SU-DHL-6 (cell line): Measurements from ENCODE around the gene XPOT.

Experiments used
- H2AFZ ChIP-seq: fragments of 200-600 bp; sonication (generic); 2 replicates; pipeline ENCODE4 v1.6.1; 2014; ENCODE audit warnings: low read depth, mild to moderate bottlenecking, moderate library complexity, mixed read lengths, antibody characterized with exemption, low read length; ENCODE audit not compliant: severe bottlenecking
- H3F3A ChIP-seq: fragments of 200-600 bp; shearing (Covaris generic); 2 replicates; pipeline ENCODE4 v1.6.0; 2016; ENCODE audit warnings: antibody characterized with exemption, mild to moderate bottlenecking; ENCODE audit not compliant: insufficient read depth
- H3K27ac ChIP-seq: fragments of 200-600 bp; sonication (generic); 2 replicates; pipeline ENCODE4 v1.5.1; 2016; ENCODE audit warnings: low read depth, mild to moderate bottlenecking, low read length, moderate library complexity, mixed read lengths
- H3K27me3 ChIP-seq: fragments of 200-600 bp; sonication (generic), shearing (Covaris generic); 2 replicates; pipeline ENCODE4 v1.6.0; 2014; ENCODE audit warnings: mild to moderate bottlenecking, low read length
- H3K36me3 ChIP-seq: fragments of 200-600 bp; sonication (generic); 2 replicates; pipeline ENCODE4 v1.6.1; 2014; ENCODE audit warnings: mild to moderate bottlenecking, low read length, mixed read lengths
- H3K4me2 ChIP-seq: fragments of 300-600, 200-600 bp; shearing (Covaris generic), sonication (generic); 2 replicates; pipeline ENCODE4 v1.6.0; 2014; ENCODE audit warnings: low read length, low read depth, mild to moderate bottlenecking; ENCODE audit not compliant: poor library complexity, severe bottlenecking
- H3K4me3 ChIP-seq: fragments of 200-600 bp; sonication (generic); 2 replicates; pipeline ENCODE4 v1.5.1; 2014; ENCODE audit warnings: antibody characterized with exemption, low read length, mild to moderate bottlenecking, mixed read lengths; ENCODE audit not compliant: insufficient read depth, poor library complexity, severe bottlenecking
- H3K79me2 ChIP-seq: fragments of 200-600 bp; sonication (generic); 2 replicates; pipeline ENCODE4 v1.6.1; 2014; ENCODE audit warnings: mild to moderate bottlenecking, low read length, moderate library complexity; ENCODE audit not compliant: insufficient read depth
- H3K9ac ChIP-seq: fragments of 200-600 bp; sonication (generic); 2 replicates; pipeline ENCODE4 v1.7.0; 2014; ENCODE audit warnings: mild to moderate bottlenecking, low read length
- H3K9me2 ChIP-seq: fragments of 200-600 bp; sonication (generic); replicated peaks from 2 replicates; pipeline ENCODE4 v1.6.1; 2014; ENCODE audit warnings: low read length; ENCODE audit not compliant: insufficient read depth
- H3K9me3 ChIP-seq: fragments of 200-600 bp; sonication (generic); 2 replicates; pipeline ENCODE4 v1.6.1; 2014; ENCODE audit warnings: low read length, mixed read lengths; ENCODE audit not compliant: insufficient read depth
- H4K20me1 ChIP-seq: fragments of 200-600 bp; sonication (generic); 2 replicates; pipeline ENCODE4 v1.6.1; 2014; ENCODE audit warnings: low read depth, mild to moderate bottlenecking, antibody characterized with exemption, low read length, moderate library complexity, mixed read lengths
- EZH2phosphoT487 ChIP-seq: fragments of 200-600 bp; sonication (generic), shearing (Covaris generic); conservative IDR thresholded peaks from 2 replicates; pipeline ENCODE4 v1.6.1; 2018; ENCODE audit warnings: mild to moderate bottlenecking, antibody characterized with exemption, low read length, moderate library complexity, mixed read lengths
- TF ChIP-seq, protein P1 (sequence below): fragments of 200-600 bp; sonication (generic); IDR thresholded peaks from one replicate; pipeline ENCODE4 v1.5.1; 2017; ENCODE audit warnings: antibody characterized with exemption, mild to moderate bottlenecking, low read length, moderate library complexity; ENCODE audit not compliant: insufficient read depth, poor library complexity, severe bottlenecking

The XPOT gene

DNA sequence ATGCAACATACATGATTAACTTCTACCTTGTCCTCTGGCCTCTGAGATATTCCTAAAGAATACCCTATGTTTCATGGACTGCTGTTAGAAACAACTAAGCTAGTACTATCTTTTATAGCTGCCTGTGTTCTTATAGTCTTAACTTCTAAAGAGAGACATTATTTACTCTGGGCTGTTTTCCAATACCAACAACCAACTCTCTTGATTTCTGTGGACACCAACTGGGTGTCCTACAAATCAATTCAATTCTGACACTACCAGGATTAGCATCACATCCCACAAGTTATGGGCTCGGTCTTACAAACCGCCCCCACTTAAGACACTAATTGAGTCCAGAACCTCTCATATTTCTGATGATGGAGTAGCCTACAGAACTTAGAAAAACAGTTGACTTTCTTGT is 8.3 kb downstream of the XPOT start:
- H3K27me3 ChIP-seq = no peaks in the 10 kb centered on the region
- H3K79me2 ChIP-seq = peaks cover 50% of the 10 kb centered on the region
- H3K9me2 ChIP-seq = no peaks in the 10 kb centered on the region
- 0 out of 2 replicates have a peak, but pooled peaks cover 3% of the 10 kb centered on the region for H4K20me1 ChIP-seq
- no peak overlapping the region for H3K4me2 ChIP-seq
- H3K4me3 ChIP-seq = no peak overlapping the region
- no peaks in the 10 kb centered on the region for H3F3A ChIP-seq
- peaks cover 67% of the 10 kb centered on the region for H3K36me3 ChIP-seq
- H3K9me3 ChIP-seq = no peaks in the 10 kb centered on the region
- no peak overlapping the region for H2AFZ ChIP-seq
- TF ChIP-seq, protein P1, sequence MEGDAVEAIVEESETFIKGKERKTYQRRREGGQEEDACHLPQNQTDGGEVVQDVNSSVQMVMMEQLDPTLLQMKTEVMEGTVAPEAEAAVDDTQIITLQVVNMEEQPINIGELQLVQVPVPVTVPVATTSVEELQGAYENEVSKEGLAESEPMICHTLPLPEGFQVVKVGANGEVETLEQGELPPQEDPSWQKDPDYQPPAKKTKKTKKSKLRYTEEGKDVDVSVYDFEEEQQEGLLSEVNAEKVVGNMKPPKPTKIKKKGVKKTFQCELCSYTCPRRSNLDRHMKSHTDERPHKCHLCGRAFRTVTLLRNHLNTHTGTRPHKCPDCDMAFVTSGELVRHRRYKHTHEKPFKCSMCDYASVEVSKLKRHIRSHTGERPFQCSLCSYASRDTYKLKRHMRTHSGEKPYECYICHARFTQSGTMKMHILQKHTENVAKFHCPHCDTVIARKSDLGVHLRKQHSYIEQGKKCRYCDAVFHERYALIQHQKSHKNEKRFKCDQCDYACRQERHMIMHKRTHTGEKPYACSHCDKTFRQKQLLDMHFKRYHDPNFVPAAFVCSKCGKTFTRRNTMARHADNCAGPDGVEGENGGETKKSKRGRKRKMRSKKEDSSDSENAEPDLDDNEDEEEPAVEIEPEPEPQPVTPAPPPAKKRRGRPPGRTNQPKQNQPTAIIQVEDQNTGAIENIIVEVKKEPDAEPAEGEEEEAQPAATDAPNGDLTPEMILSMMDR = no peak
- TF ChIP-seq EZH2phosphoT487 = no peak
- H3K27ac ChIP-seq = no peak overlapping the region
- H3K9ac ChIP-seq = no peak overlapping the region

DNA sequence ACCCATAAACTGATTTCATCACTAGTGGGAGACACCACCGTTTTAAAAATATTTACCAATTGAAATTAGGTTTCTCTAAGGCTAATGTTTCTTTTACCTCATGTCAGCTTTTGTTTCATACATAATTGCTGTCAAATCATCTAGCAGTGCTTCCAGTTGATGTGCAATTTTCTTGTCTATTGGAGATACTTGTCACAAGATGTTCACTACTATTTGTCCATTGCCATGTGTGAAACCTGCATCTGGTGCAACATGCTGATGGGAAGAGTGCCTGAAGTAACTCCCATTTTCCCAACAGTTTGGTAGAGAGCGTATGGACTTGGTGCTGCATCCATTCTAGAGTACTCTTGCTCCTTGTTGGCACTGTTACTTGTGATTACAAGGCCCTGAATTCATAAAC is 9.7 kb downstream of the XPOT start:
- Histone ChIP-seq H3K4me2 (no peak overlapping the region), H3K9ac (no peak overlapping the region), H3K9me2 (no peaks in the 10 kb centered on the region), H3K27me3 (no peaks in the 10 kb centered on the region), H4K20me1 (0 out of 2 replicates have a peak, but pooled peaks cover 3% of the 10 kb centered on the region), H3K9me3 (no peaks in the 10 kb centered on the region), H3K4me3 (no peak overlapping the region), H3K79me2 (peaks cover 36% of the 10 kb centered on the region), H2AFZ (no peak overlapping the region), H3K27ac (no peak overlapping the region), H3K36me3 (peaks cover 80% of the 10 kb centered on the region), H3F3A (no peaks in the 10 kb centered on the region)
- no peak for TF ChIP-seq EZH2phosphoT487
- TF ChIP-seq, protein P1 = no peak

DNA sequence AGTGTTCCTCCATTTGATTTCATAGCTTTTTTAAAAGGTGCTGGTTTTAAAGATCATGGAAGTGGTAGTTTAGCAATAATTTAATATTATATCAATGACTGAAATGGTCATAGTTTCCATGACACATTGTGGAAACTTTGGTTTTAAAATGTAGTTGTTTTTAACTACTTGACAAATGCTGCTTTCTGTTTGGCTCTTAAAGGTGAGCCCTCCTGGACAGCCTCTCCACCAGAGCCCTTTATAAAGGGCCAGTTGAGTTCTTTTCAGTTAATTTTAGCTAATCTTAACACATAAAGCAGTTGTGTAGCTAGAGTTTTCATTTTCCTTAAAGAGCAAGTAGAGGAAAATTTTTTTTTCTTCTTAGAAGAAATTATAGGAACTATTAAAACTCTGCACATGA is 14.0 kb downstream of the XPOT start:
- H3K9me3 ChIP-seq = no peaks in the 10 kb centered on the region
- H3K79me2 ChIP-seq = peaks cover 6% of the 10 kb centered on the region
- H3K27ac ChIP-seq = no peak overlapping the region
- H3K9me2 ChIP-seq = no peaks in the 10 kb centered on the region
- H3K4me2 ChIP-seq = no peak overlapping the region
- no peak overlapping the region for H3K9ac ChIP-seq
- no peak overlapping the region for H2AFZ ChIP-seq
- no peak overlapping the region for H3K4me3 ChIP-seq
- no peaks in the 10 kb centered on the region for H3K27me3 ChIP-seq
- peaks cover 84% of the 10 kb centered on the region for H3K36me3 ChIP-seq
- no peak for TF ChIP-seq EZH2phosphoT487
- TF ChIP-seq, protein P1 = no peak
- H3F3A ChIP-seq = no peaks in the 10 kb centered on the region
- H4K20me1 ChIP-seq = no peaks in the 10 kb centered on the region
